Measurements from ENCODE around the gene ADAM12.

GRCh38 chr10:126349101-126349500, 39.2 kb downstream of the ADAM12 start:
- no peak for TF ChIP-seq CTCF (IDR thresholded peaks at IDR 0.05 in 2 of 3, conservative IDR thresholded peaks at IDR 0.05 in 1 of 3; ENCODE audit: borderline replicate concordance in 1 of 3, insufficient read depth in 1 of 3, low read depth in 2 of 3, low read length in 2 of 3)
- TF ChIP-seq EZH2phosphoT487 (IDR thresholded peaks at IDR 0.05; ENCODE audit: borderline replicate concordance), result no peak
